ENCODE measurements around the gene RHBDL2.

DNA sequence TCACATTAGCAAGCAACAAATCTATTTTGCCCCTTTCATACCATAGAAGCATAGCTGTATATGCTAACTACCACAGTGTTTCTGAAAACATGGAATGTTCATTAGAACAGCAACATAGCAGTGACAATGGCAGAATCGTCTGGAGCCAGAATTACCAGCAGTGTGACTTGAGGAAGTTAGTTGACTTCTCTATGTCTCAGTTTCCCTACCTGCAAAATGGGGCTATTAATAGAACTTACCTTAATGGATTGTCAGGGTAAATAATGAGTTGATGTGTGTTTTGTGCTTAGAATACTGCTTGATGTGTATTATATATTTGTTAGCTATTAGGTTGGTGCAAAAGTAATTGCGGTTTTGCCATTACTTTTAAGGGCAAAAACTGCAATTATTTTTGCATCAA, 45.5 kb downstream of the RHBDL2 start:
- TF ChIP-seq, protein P1, sequence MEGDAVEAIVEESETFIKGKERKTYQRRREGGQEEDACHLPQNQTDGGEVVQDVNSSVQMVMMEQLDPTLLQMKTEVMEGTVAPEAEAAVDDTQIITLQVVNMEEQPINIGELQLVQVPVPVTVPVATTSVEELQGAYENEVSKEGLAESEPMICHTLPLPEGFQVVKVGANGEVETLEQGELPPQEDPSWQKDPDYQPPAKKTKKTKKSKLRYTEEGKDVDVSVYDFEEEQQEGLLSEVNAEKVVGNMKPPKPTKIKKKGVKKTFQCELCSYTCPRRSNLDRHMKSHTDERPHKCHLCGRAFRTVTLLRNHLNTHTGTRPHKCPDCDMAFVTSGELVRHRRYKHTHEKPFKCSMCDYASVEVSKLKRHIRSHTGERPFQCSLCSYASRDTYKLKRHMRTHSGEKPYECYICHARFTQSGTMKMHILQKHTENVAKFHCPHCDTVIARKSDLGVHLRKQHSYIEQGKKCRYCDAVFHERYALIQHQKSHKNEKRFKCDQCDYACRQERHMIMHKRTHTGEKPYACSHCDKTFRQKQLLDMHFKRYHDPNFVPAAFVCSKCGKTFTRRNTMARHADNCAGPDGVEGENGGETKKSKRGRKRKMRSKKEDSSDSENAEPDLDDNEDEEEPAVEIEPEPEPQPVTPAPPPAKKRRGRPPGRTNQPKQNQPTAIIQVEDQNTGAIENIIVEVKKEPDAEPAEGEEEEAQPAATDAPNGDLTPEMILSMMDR (IDR thresholded peaks at IDR 0.05; ENCODE audit: low read depth, low read length, poor library complexity, severe bottlenecking): no peak
- no peak for TF ChIP-seq EZH2phosphoT487 (IDR thresholded peaks at IDR 0.05; ENCODE audit: borderline replicate concordance, low read length)

All from DOHH2 (cell line).